ENCODE measurements around the gene TK2.

The TK2 gene

GRCh38 chr16:66544016-66544757, 5.7 kb downstream of the TK2 start:
- DNase-seq (ENCODE audit: low read depth) = no peak

- DNase-seq (ENCODE audit: low read depth) = no peak
These were observed 6.4 kb downstream of the TK2 start for GRCh38 chr16:66543541-66543940.

- no peak for DNase-seq (ENCODE audit: low read depth)
These were observed 7.5 kb downstream of the TK2 start for GRCh38 chr16:66542396-66542795.

- DNase-seq (ENCODE audit: low read depth) = no peak
These were observed 8.2 kb downstream of the TK2 start for GRCh38 chr16:66541388-66542355.

- no peak for DNase-seq (ENCODE audit: low read depth)
These were observed 10.1 kb downstream of the TK2 start for GRCh38 chr16:66539623-66540469.

- DNase-seq (ENCODE audit: low read depth) = no peak
These were observed 11.0 kb downstream of the TK2 start for GRCh38 chr16:66538910-66539309.

- no peak for DNase-seq (ENCODE audit: low read depth)
These were observed 12.7 kb downstream of the TK2 start for GRCh38 chr16:66537236-66537635.

- no peak for DNase-seq (ENCODE audit: low read depth)
These were observed 13.4 kb downstream of the TK2 start for GRCh38 chr16:66536525-66536924.

GRCh38 chr16:66534376-66534799, 15.5 kb downstream of the TK2 start:
- DNase-seq (ENCODE audit: low read depth) = peak; percentile 66

- no peak for DNase-seq (ENCODE audit: low read depth)
These were observed 20.4 kb downstream of the TK2 start for GRCh38 chr16:66529475-66529874.

- no peak for DNase-seq (ENCODE audit: low read depth)
These were observed 21.6 kb downstream of the TK2 start for GRCh38 chr16:66528294-66528693.

GRCh38 chr16:66525396-66526180, 24.3 kb downstream of the TK2 start:
- DNase-seq (ENCODE audit: low read depth) = peak; percentile 81

- DNase-seq (ENCODE audit: low read depth) = no peak
These were observed 25.2 kb downstream of the TK2 start for GRCh38 chr16:66524601-66525164.

GRCh38 chr16:66523861-66524354, 26.0 kb downstream of the TK2 start:
- DNase-seq (ENCODE audit: low read depth) = peak; percentile 15

- no peak for DNase-seq (ENCODE audit: low read depth)
These were observed 26.9 kb downstream of the TK2 start for GRCh38 chr16:66522816-66523590.

- DNase-seq (ENCODE audit: low read depth) = peak; percentile 78
These were observed 27.8 kb downstream of the TK2 start for GRCh38 chr16:66521951-66522771.

- DNase-seq (ENCODE audit: low read depth) = no peak
These were observed 28.6 kb downstream of the TK2 start for GRCh38 chr16:66521252-66521713.

GRCh38 chr16:66520406-66521170, 29.3 kb downstream of the TK2 start:
- DNase-seq (ENCODE audit: low read depth) = no peak

All from amniotic epithelial cell (primary cell).